Neural cell (in vitro differentiated cells): ENCODE data around the gene SOX18. TPM values are rescaled to one million over a fixed set of nuclear protein-coding genes. Genes with fewer than 3 reads are reported as not detected.

ENCODE experiments used
- H2AFZ ChIP-seq: fragments of 200-600, 300-800 bp; sonication (generic), shearing (Covaris generic); 2 replicates; pipeline ENCODE4 v1.6.0; 2014; ENCODE audit warnings: low read depth, mild to moderate bottlenecking, antibody characterized with exemption, low read length, moderate library complexity
- H3F3A ChIP-seq: fragments of 200-600 bp; shearing (Covaris generic); 2 replicates; pipeline ENCODE4 v1.6.1; 2016; ENCODE audit warnings: mild to moderate bottlenecking, moderate library complexity, mixed read lengths, antibody characterized with exemption, low read length; ENCODE audit not compliant: insufficient read depth, poor library complexity, severe bottlenecking
- H3K27ac ChIP-seq: fragments of 200-600, 300-800 bp; sonication (generic), shearing (Covaris generic); 2 replicates; pipeline ENCODE4 v1.5.1; 2014; ENCODE audit warnings: mild to moderate bottlenecking, low read length, moderate library complexity
- H3K27me3 ChIP-seq: fragments of 300-800, 200-600 bp; sonication (generic), shearing (Covaris generic); 2 replicates; pipeline ENCODE4 v1.6.0; 2014; ENCODE audit warnings: mild to moderate bottlenecking, low read depth, low read length, moderate library complexity; ENCODE audit not compliant: insufficient read depth
- H3K36me3 ChIP-seq: fragments of 300-800, 200-600 bp; sonication (generic), shearing (Covaris generic); 2 replicates; pipeline ENCODE4 v1.5.1; 2014; ENCODE audit warnings: mild to moderate bottlenecking, antibody characterized with exemption, low read length, moderate library complexity; ENCODE audit not compliant: insufficient read depth
- H3K4me2 ChIP-seq: fragments of 300-800, 200-600 bp; sonication (generic), shearing (Covaris generic); 2 replicates; pipeline ENCODE4 v1.6.0; 2014; ENCODE audit warnings: mild to moderate bottlenecking, low read length
- H3K4me3 ChIP-seq: fragments of 300-800, 200-600 bp; sonication (generic), shearing (Covaris generic); 2 replicates; pipeline ENCODE4 v1.5.1; 2014; ENCODE audit warnings: mild to moderate bottlenecking, low read length, moderate library complexity
- H3K79me2 ChIP-seq: fragments of 200-600 bp; shearing (Covaris generic); replicated peaks from 2 replicates; pipeline ENCODE4 v1.6.0; 2014; ENCODE audit warnings: mild to moderate bottlenecking, low read length, moderate library complexity; ENCODE audit not compliant: insufficient read depth
- H3K9ac ChIP-seq: fragments of 300-800, 200-600 bp; sonication (generic), shearing (Covaris generic); 2 replicates; pipeline ENCODE4 v1.6.1; 2016; ENCODE audit warnings: mild to moderate bottlenecking, low read length, mixed read lengths
- H3K9me2 ChIP-seq: fragments of 200-600 bp; shearing (Covaris generic); 2 replicates; pipeline ENCODE4 v1.6.1; 2016; ENCODE audit warnings: mild to moderate bottlenecking, low read length, mixed read lengths; ENCODE audit not compliant: insufficient read depth
- H3K9me3 ChIP-seq: fragments of 200-600, 300-800 bp; sonication (generic), shearing (Covaris generic); 2 replicates; pipeline ENCODE4 v1.6.1; 2016; ENCODE audit warnings: mild to moderate bottlenecking, mixed run types, low read length, moderate library complexity, mixed read lengths
- H4K20me1 ChIP-seq: fragments of 200-600 bp; shearing (Covaris generic); 2 replicates; pipeline ENCODE4 v1.6.1; 2016; ENCODE audit warnings: mild to moderate bottlenecking, mixed run types; ENCODE audit not compliant: insufficient read depth
- CTCF ChIP-seq: fragments of 450-650 bp; IDR thresholded peaks from 2 replicates; pipeline ENCODE4 v1.5.1; 2014; ENCODE audit warnings: antibody characterized with exemption, mild to moderate bottlenecking, moderate library complexity; ENCODE audit not compliant: poor library complexity, severe bottlenecking
- EP300 ChIP-seq: fragments of 450-650 bp; conservative IDR thresholded peaks from 2 replicates; pipeline ENCODE4 v1.6.1; 2014; ENCODE audit warnings: antibody characterized with exemption, mild to moderate bottlenecking, moderate library complexity; ENCODE audit not compliant: poor library complexity, severe bottlenecking
- EZH2 ChIP-seq: fragments of 200-600, 300-800 bp; shearing (Covaris generic), sonication (generic); IDR thresholded peaks from 2 replicates; pipeline ENCODE4 v1.6.1; 2014; ENCODE audit warnings: antibody characterized with exemption, low read length, borderline replicate concordance, mild to moderate bottlenecking; ENCODE audit not compliant: insufficient read depth, poor library complexity, severe bottlenecking
- MXI1 ChIP-seq: fragments of 450-650 bp; conservative IDR thresholded peaks from 2 replicates; pipeline ENCODE4 v1.6.1; 2014; ENCODE audit warnings: antibody characterized with exemption, mild to moderate bottlenecking; ENCODE audit not compliant: poor library complexity, severe bottlenecking
- POLR2AphosphoS5 ChIP-seq: IDR thresholded peaks from 2 replicates; pipeline ENCODE4 v1.6.1; 2012
- RAD21 ChIP-seq: fragments of 450-650 bp; conservative IDR thresholded peaks from 2 replicates; pipeline ENCODE4 v1.6.1; 2014; ENCODE audit warnings: antibody characterized with exemption, mild to moderate bottlenecking, moderate library complexity
- REST ChIP-seq: IDR thresholded peaks from 2 replicates; pipeline ENCODE4 v1.6.1; 2012; ENCODE audit warnings: borderline replicate concordance
- SMC3 ChIP-seq: fragments of 450-650 bp; conservative IDR thresholded peaks from 2 replicates; pipeline ENCODE4 v1.6.1; 2014; ENCODE audit warnings: antibody characterized with exemption, mild to moderate bottlenecking, moderate library complexity; ENCODE audit not compliant: poor library complexity
- TAF1 ChIP-seq: IDR thresholded peaks from 2 replicates; pipeline ENCODE4 v1.6.1; 2012; ENCODE audit warnings: low read depth
- polyA plus RNA-seq: library from polyadenylated mRNA; depleted of rRNA; stranded (reverse); fragments of >200 nt; gene quantifications from 2 replicates; pipeline ENCODE4 v1.2.3, GENCODE V29; 2014

Gene SOX18
- polyA plus RNA-seq, 1 donor from 2014 or later: 0.12 TPM

GRCh38 chr20:64093013-64093503, 43.6 kb upstream of the SOX18 start:
- peak overlapping the region; percentile 79 for H3K9ac ChIP-seq
- no peaks in the 10 kb centered on the region for H3F3A ChIP-seq
- H3K4me2 ChIP-seq: peak overlapping the region; percentile 93
- H3K79me2 ChIP-seq: peaks cover 6% of the 10 kb centered on the region
- peak overlapping the region; percentile 91 for H3K27ac ChIP-seq
- no peaks in the 10 kb centered on the region for H4K20me1 ChIP-seq
- no peak overlapping the region for H2AFZ ChIP-seq
- H3K4me3 ChIP-seq: peak overlapping the region; percentile 73
- TF ChIP-seq RAD21 (no peak), REST (no peak), POLR2AphosphoS5 (no peak), TAF1 (no peak), CTCF (no peak), SMC3 (no peak), EP300 (no peak), EZH2 (no peak), MXI1 (no peak)
- no peaks in the 10 kb centered on the region for H3K9me2 ChIP-seq
- H3K9me3 ChIP-seq: no peaks in the 10 kb centered on the region
- no peaks in the 10 kb centered on the region for H3K27me3 ChIP-seq
- no peaks in the 10 kb centered on the region for H3K36me3 ChIP-seq

- no peaks in the 10 kb centered on the region for H4K20me1 ChIP-seq
- TF ChIP-seq RAD21 (no peak), POLR2AphosphoS5 (no peak), SMC3 (no peak), MXI1 (peak; percentile 76)
- peak overlapping the region; percentile 73 for H3K4me3 ChIP-seq
- peak overlapping the region; percentile 91 for H3K27ac ChIP-seq
- H3K9me3 ChIP-seq: no peaks in the 10 kb centered on the region
- no peaks in the 10 kb centered on the region for H3K9me2 ChIP-seq
- peak overlapping the region; percentile 79 for H3K9ac ChIP-seq
- no peak overlapping the region for H2AFZ ChIP-seq
- peaks cover 6% of the 10 kb centered on the region for H3K79me2 ChIP-seq
- no peaks in the 10 kb centered on the region for H3K27me3 ChIP-seq
- peak overlapping the region; percentile 93 for H3K4me2 ChIP-seq
- no peaks in the 10 kb centered on the region for H3K36me3 ChIP-seq
- H3F3A ChIP-seq: no peaks in the 10 kb centered on the region
Measured at GRCh38 chr20:64092258-64093012, 43.0 kb upstream of the SOX18 start.
